WTC11 (cell line): ENCODE measurements around the gene PTGER1. TPM values are rescaled to one million over a fixed set of nuclear protein-coding genes. Genes with fewer than 3 reads are reported as not detected.

Experiments
- ATAC-seq: fragments of 200-7000 bp; cut with Tn5 transposase; 2 replicates; pipeline ENCODE4 v1.10.0; 2021; ENCODE audit warnings: mild to moderate bottlenecking, moderate library complexity
- CTCF ChIA-PET: fragments of 300-600 bp; sonication (Branson Sonifier 250); formaldehyde crosslinking; loops from one replicate; lab custom pipeline; 2021; ENCODE audit warnings: antibody characterized with exemption; lab: Charles Lee
- POLR2A ChIA-PET: fragments of 350-600 bp; sonication (Branson Sonifier 250); formaldehyde crosslinking; loops from one replicate; lab custom pipeline; 2021; ENCODE audit warnings: antibody characterized with exemption; lab: Charles Lee
- DNase-seq: peaks from one replicate; pipeline ENCODE4 v3.0.0; 2021; ENCODE audit warnings: low spot score
- H3K27ac Mint-ChIP-seq: 2 replicates; pipeline ENCODE4 v1.8.0; 2021; ENCODE audit warnings: mixed read lengths
- H3K27me3 Mint-ChIP-seq: 2 replicates; pipeline ENCODE4 v1.8.0; 2021; ENCODE audit warnings: low read depth, mild to moderate bottlenecking, moderate library complexity, mixed read lengths
- H3K36me3 Mint-ChIP-seq: 2 replicates; pipeline ENCODE4 v1.8.0; 2021; ENCODE audit warnings: mixed read lengths
- H3K4me1 Mint-ChIP-seq: 2 replicates; pipeline ENCODE4 v1.8.0; 2022; ENCODE audit warnings: mixed read lengths
- H3K4me3 Mint-ChIP-seq: 2 replicates; pipeline ENCODE4 v1.8.0; 2021; ENCODE audit warnings: mild to moderate bottlenecking, moderate library complexity, mixed read lengths
- H3K9me3 Mint-ChIP-seq: 2 replicates; pipeline ENCODE4 v1.8.0; 2021; ENCODE audit warnings: mixed read lengths
- E2F5 ChIP-seq: sonication (generic); formaldehyde crosslinking; IDR thresholded peaks from 2 replicates; pipeline ENCODE4 v1.8.1; 2022; ENCODE audit warnings: mild to moderate bottlenecking, moderate library complexity, missing genetic modification reagents
- EMX1 ChIP-seq: fragments of 250-450 bp; sonication (Bioruptor Pico); IDR thresholded peaks from 2 replicates; pipeline ENCODE4 v1.8.0; 2021; ENCODE audit warnings: mild to moderate bottlenecking
- HMGXB4 ChIP-seq: sonication (generic); formaldehyde crosslinking; IDR thresholded peaks from 2 replicates; pipeline ENCODE4 v1.8.1; 2023; ENCODE audit warnings: mild to moderate bottlenecking, moderate library complexity, missing genetic modification reagents
- MLX ChIP-seq: sonication (generic); formaldehyde crosslinking; IDR thresholded peaks from 2 replicates; pipeline ENCODE4 v1.8.1; 2023; ENCODE audit warnings: mild to moderate bottlenecking, missing genetic modification reagents, moderate library complexity
- NR2C2 ChIP-seq: sonication (generic); formaldehyde crosslinking; IDR thresholded peaks from 2 replicates; pipeline ENCODE4 v1.8.0; 2022; ENCODE audit warnings: mild to moderate bottlenecking, missing genetic modification reagents
- NR3C1 ChIP-seq: sonication (generic); formaldehyde crosslinking; conservative IDR thresholded peaks from 2 replicates; pipeline ENCODE4 v1.8.1; 2023; ENCODE audit warnings: low read depth, mild to moderate bottlenecking, missing genetic modification reagents
- RELA ChIP-seq: sonication (generic); formaldehyde crosslinking; IDR thresholded peaks from 2 replicates; pipeline ENCODE4 v1.8.1; 2022; ENCODE audit warnings: missing genetic modification reagents, mild to moderate bottlenecking, borderline replicate concordance
- SP1 ChIP-seq: sonication (generic); formaldehyde crosslinking; conservative IDR thresholded peaks from 2 replicates; pipeline ENCODE4 v1.8.1; 2022; ENCODE audit warnings: missing genetic modification reagents
- TP53 ChIP-seq: sonication (generic); formaldehyde crosslinking; IDR thresholded peaks from 2 replicates; pipeline ENCODE4 v1.8.1; 2023; ENCODE audit warnings: mild to moderate bottlenecking, missing genetic modification reagents
- ZNF232 ChIP-seq: sonication (generic); formaldehyde crosslinking; IDR thresholded peaks from 2 replicates; pipeline ENCODE4 v1.8.0; 2022; ENCODE audit warnings: mild to moderate bottlenecking, missing genetic modification reagents
- ZNF263 ChIP-seq: sonication (generic); formaldehyde crosslinking; IDR thresholded peaks from 2 replicates; pipeline ENCODE4 v1.8.1; 2022; ENCODE audit warnings: low read depth, mild to moderate bottlenecking, moderate library complexity, missing genetic modification reagents
- ZNF281 ChIP-seq: sonication (generic); formaldehyde crosslinking; IDR thresholded peaks from 2 replicates; pipeline ENCODE4 v1.8.0; 2023; ENCODE audit warnings: mild to moderate bottlenecking, missing genetic modification reagents
- ZNF396 ChIP-seq: fragments of 250-450 bp; sonication (Bioruptor Pico); IDR thresholded peaks from 2 replicates; pipeline ENCODE4 v1.8.0; 2021; ENCODE audit warnings: mild to moderate bottlenecking, moderate library complexity, borderline replicate concordance
- ZNF512 ChIP-seq: sonication (generic); formaldehyde crosslinking; IDR thresholded peaks from 2 replicates; pipeline ENCODE4 v1.8.1; 2022; ENCODE audit warnings: missing genetic modification reagents, borderline replicate concordance
- ZNF532 ChIP-seq: fragments of 250-450 bp; sonication (Bioruptor Pico); IDR thresholded peaks from 2 replicates; pipeline ENCODE4 v1.9.0; 2021; ENCODE audit warnings: mild to moderate bottlenecking, borderline replicate concordance
- total RNA-seq: library from RNA; stranded (reverse); gene quantifications from 3 replicates; pipeline ENCODE4 v1.2.3, GENCODE V29; 2021

The PTGER1 gene
- total RNA-seq, 1 experiment from 2014 or later, result 0.68 TPM

GRCh38 chr19:14472202-14472938 is 2.8 kb downstream of the PTGER1 start (continued):
- TF ChIP-seq ZNF512 (CRISPR knock-in tag) (no peak), RELA (no peak), MLX (CRISPR knock-in tag) (0 out of 2 replicates have a peak, but pooled peaks have one; percentile 76), ZNF281 (no peak), NR3C1 (CRISPR knock-in tag) (no peak), ZNF232 (CRISPR knock-in tag) (no peak), SP1 (peak; percentile 46), TP53 (CRISPR knock-in tag) (0 out of 2 replicates have a peak, but pooled peaks have one; percentile 52), NR2C2 (CRISPR knock-in tag) (0 out of 2 replicates have a peak, but pooled peaks have one; percentile 24), EMX1 (CRISPR knock-in tag) (peak; percentile 76; the same call in 1 of the 2 replicates), ZNF263 (CRISPR knock-in tag) (0 out of 2 replicates have a peak, but pooled peaks have one; percentile 46), HMGXB4 (CRISPR knock-in tag) (peak; percentile 97), E2F5 (peak; percentile 90), ZNF396 (CRISPR knock-in tag) (no peak)

- TF ChIP-seq ZNF532 (CRISPR knock-in tag), result no peak
- CTCF ChIA-PET, result interaction anchor here (0.6 to 5.0 kb wide), 25 partner anchors 10 to 700 kb away, joined by 3 to 53 read pairs (median 4); partner anchors contain the start of genes ASF1B, MISP3 and PKN1
- POLR2A ChIA-PET, result interaction anchor here (1.2 kb wide), 1 partner anchor 335 kb away, joined by 3 read pairs; the partner anchor contains the start of gene ASF1B
- Mint-ChIP-seq H3K4me3 (peak overlapping the region; percentile 56; the same call in 1 of the 2 replicates), H3K27me3 (peaks cover 12% of the 10 kb centered on the region), H3K9me3 (no peaks in the 10 kb centered on the region), H3K27ac (no peak overlapping the region), H3K36me3 (peaks cover 14% of the 10 kb centered on the region), H3K4me1 (peaks cover 23% of the 10 kb centered on the region)
- DNase-seq (no peak), ATAC-seq (no peak)
These were observed 3.5 kb downstream of the PTGER1 start for GRCh38 chr19:14471436-14472187.
